ENCODE measurements around the gene JARID2.

- no peak for TF ChIP-seq EZH2 (IDR thresholded peaks at IDR 0.05)
- TF ChIP-seq, protein P1, sequence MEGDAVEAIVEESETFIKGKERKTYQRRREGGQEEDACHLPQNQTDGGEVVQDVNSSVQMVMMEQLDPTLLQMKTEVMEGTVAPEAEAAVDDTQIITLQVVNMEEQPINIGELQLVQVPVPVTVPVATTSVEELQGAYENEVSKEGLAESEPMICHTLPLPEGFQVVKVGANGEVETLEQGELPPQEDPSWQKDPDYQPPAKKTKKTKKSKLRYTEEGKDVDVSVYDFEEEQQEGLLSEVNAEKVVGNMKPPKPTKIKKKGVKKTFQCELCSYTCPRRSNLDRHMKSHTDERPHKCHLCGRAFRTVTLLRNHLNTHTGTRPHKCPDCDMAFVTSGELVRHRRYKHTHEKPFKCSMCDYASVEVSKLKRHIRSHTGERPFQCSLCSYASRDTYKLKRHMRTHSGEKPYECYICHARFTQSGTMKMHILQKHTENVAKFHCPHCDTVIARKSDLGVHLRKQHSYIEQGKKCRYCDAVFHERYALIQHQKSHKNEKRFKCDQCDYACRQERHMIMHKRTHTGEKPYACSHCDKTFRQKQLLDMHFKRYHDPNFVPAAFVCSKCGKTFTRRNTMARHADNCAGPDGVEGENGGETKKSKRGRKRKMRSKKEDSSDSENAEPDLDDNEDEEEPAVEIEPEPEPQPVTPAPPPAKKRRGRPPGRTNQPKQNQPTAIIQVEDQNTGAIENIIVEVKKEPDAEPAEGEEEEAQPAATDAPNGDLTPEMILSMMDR (IDR thresholded peaks at IDR 0.05): no peak
Measured at GRCh38 chr6:15569035-15569995, 323.4 kb downstream of the JARID2 start.
